ENCODE data around the gene CA4. TPM values are rescaled to one million over a fixed set of nuclear protein-coding genes. Genes with fewer than 3 reads are reported as not detected.

Gene CA4
- total RNA-seq, 1 experiment from 2014 or later, result 6.7 TPM

- no peak for TF ChIP-seq AFF4 (CRISPR knock-in tag; IDR thresholded peaks at IDR 0.05; ENCODE audit: borderline replicate concordance)
- peak; percentile 39; the same call in 1 of the 2 replicates for TF ChIP-seq USF2 (CRISPR knock-in tag; IDR thresholded peaks at IDR 0.05)
- peak; percentile 89 for TF ChIP-seq RELA (CRISPR knock-in tag; IDR thresholded peaks at IDR 0.05; ENCODE audit: borderline replicate concordance)
- no peak for TF ChIP-seq ZNF671 (CRISPR knock-in tag; IDR thresholded peaks at IDR 0.05)
- TF ChIP-seq SMAD3 (CRISPR knock-in tag; IDR thresholded peaks at IDR 0.05; ENCODE audit: borderline replicate concordance), result peak; percentile 97; the same call in 1 of the 2 replicates
- TF ChIP-seq PREB (CRISPR knock-in tag; IDR thresholded peaks at IDR 0.05; ENCODE audit: borderline replicate concordance), result peak; percentile 95
- no peak for TF ChIP-seq ERG (CRISPR knock-in tag; IDR thresholded peaks at IDR 0.05)
- TF ChIP-seq CREB1 (CRISPR knock-in tag; IDR thresholded peaks at IDR 0.05), result peak; percentile 92
- peak; percentile 84 for TF ChIP-seq TP53 (CRISPR knock-in tag; IDR thresholded peaks at IDR 0.05)
- peak; percentile 92 for TF ChIP-seq TEAD1 (CRISPR knock-in tag; IDR thresholded peaks at IDR 0.05)
- peak; percentile 75; the same call in 1 of the 2 replicates for TF ChIP-seq USF1 (CRISPR knock-in tag; IDR thresholded peaks at IDR 0.05)
- peak; percentile 78 for TF ChIP-seq MAX (CRISPR knock-in tag; IDR thresholded peaks at IDR 0.05)
- TF ChIP-seq SOX15 (CRISPR knock-in tag; IDR thresholded peaks at IDR 0.05), result no peak
- no peak for TF ChIP-seq CTCF (IDR thresholded peaks at IDR 0.05)
- TF ChIP-seq E2F4 (CRISPR knock-in tag; IDR thresholded peaks at IDR 0.05; ENCODE audit: borderline replicate concordance, low read depth), result peak; percentile 71; the same call in 1 of the 2 replicates
- TF ChIP-seq GABPB1 (CRISPR knock-in tag; IDR thresholded peaks at IDR 0.05), result peak; percentile 87
- peak; percentile 84; the same call in 1 of the 2 replicates for TF ChIP-seq SMAD4 (CRISPR knock-in tag; IDR thresholded peaks at IDR 0.05)
- no peak for TF ChIP-seq STAT6 (CRISPR knock-in tag; conservative IDR thresholded peaks at IDR 0.05; ENCODE audit: low read depth)
- TF ChIP-seq ZNF317 (CRISPR knock-in tag; IDR thresholded peaks at IDR 0.05; ENCODE audit: borderline replicate concordance, low read depth), result 0 out of 2 replicates have a peak, but pooled peaks have one; percentile 18
- TF ChIP-seq GTF2I (CRISPR knock-in tag; conservative IDR thresholded peaks at IDR 0.05), result no peak
- no peak; the same call in 1 of the 2 replicates for TF ChIP-seq ZNF138 (CRISPR knock-in tag; conservative IDR thresholded peaks at IDR 0.05)
Measured at GRCh38 chr17:60139438-60140285, 10.1 kb upstream of the CA4 start (continued).
